C1 segment of cervical spinal cord (tissue), 14 donors: Measurements from ENCODE around the gene C1QC.
A peak's percentile ranks its signal among the peaks of the same experiment; 100 is the strongest.

Source experiments
- DNase-seq, 14 donors: peaks; one replicate each; lab custom pipeline; 2025; lab: John Stamatoyannopoulos, UW

C1QC gene

GRCh38 chr1:22619252-22619651 is 24.2 kb upstream of the C1QC start:
- no peak for DNase-seq

GRCh38 chr1:22619798-22620197 is 23.6 kb upstream of the C1QC start:
- no peak for DNase-seq

- no peak for DNase-seq
Observed at GRCh38 chr1:22621761-22622160, 21.7 kb upstream of the C1QC start.

GRCh38 chr1:22625262-22625925 is 18.0 kb upstream of the C1QC start:
- DNase-seq = no peak

GRCh38 chr1:22626237-22627157 is 16.9 kb upstream of the C1QC start:
- no peak for DNase-seq

- DNase-seq = no peak
Observed at GRCh38 chr1:22627331-22627730, 16.1 kb upstream of the C1QC start.

- DNase-seq = no peak
Observed at GRCh38 chr1:22628698-22629444, 14.6 kb upstream of the C1QC start.

- no peak for DNase-seq
Observed at GRCh38 chr1:22629886-22630285, 13.5 kb upstream of the C1QC start.

GRCh38 chr1:22633697-22634463 is 9.6 kb upstream of the C1QC start:
- DNase-seq = no peak

- DNase-seq = no peak
Observed at GRCh38 chr1:22635436-22635835, 8.0 kb upstream of the C1QC start.

GRCh38 chr1:22636353-22636752 is 7.1 kb upstream of the C1QC start, which contains the start of gene C1QA:
Gene C1QA (plus strand): TSS chr1:22636628. CDS start chr1:22637617, 989 bp downstream.
- peak in 9 of 14 donors; percentile 10 to 68 (median 50) for DNase-seq

- no peak for DNase-seq
Observed at GRCh38 chr1:22636927-22637326, 6.5 kb upstream of the C1QC start.

GRCh38 chr1:22637907-22638445 is 5.5 kb upstream of the C1QC start:
- DNase-seq = no peak

GRCh38 chr1:22638476-22639234 is 4.8 kb upstream of the C1QC start:
- no peak for DNase-seq

- peak in 1 of 14 donors; percentile 40 for DNase-seq
Observed at GRCh38 chr1:22639286-22639685, 4.1 kb upstream of the C1QC start.

GRCh38 chr1:22641247-22641646 is 2.2 kb upstream of the C1QC start:
- no peak for DNase-seq

GRCh38 chr1:22641906-22642636 is 1.4 kb upstream of the C1QC start:
- DNase-seq = peak in 13 of 14 donors; percentile 3 to 81 (median 55)

- no peak for DNase-seq
Observed at GRCh38 chr1:22643928-22644327, 495 bp downstream of the C1QC start.

- no peak for DNase-seq
Observed at GRCh38 chr1:22645931-22646330, 2.5 kb downstream of the C1QC start.

GRCh38 chr1:22646384-22646783 is 3.0 kb downstream of the C1QC start:
- DNase-seq = no peak
